Measurements from ENCODE around the gene DOCK9.
A peak's percentile ranks its signal among the peaks of the same experiment; 100 is the strongest.

DOCK9 gene

DNA sequence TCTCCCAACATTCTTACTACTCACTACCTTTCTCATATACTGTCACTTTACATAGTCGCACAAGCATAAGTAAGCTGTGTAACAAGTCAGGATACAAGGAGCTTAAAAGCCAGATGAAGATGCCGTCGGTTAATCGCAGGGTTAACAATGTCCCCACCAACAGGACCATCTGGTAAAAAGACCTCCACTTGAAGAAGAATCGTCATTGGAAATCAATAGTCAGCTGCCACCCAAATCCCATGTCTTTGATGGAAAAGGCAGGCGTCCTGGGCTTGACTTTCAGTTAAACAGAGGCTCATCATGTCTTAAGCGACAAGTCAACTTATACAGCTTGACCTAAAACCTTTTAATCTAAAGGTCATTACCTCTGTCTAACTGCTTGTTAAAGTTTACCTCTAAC is 27.2 kb downstream of the DOCK9 start:
- no peak for DNase-seq (ENCODE audit: low read depth in 3 of 3)

DNA sequence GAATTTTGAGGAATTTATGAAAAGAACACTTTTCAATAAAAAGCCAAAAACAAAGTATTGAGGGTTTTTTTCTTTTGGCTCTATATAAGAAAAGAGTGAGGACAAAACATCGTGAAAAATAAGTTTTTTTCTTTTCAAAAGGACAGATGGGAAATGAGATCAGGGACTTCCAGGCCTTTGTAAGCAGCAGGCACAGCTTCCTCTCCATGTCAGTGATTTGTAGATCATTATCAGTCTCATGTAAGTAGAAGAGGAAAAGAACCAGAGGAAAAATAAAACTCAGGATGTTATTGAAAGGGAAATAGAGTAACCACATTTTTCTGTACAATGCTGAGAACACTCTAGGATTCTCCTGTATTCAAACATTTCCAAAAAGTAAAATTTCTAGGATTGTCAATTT is 29.9 kb downstream of the DOCK9 start:
- no peak for DNase-seq (ENCODE audit: low read depth in 3 of 3)

- no peak for DNase-seq (ENCODE audit: low read depth in 3 of 3)
Measured at GRCh38 chr13:98945863-98946605, 31.8 kb downstream of the DOCK9 start.

DNA sequence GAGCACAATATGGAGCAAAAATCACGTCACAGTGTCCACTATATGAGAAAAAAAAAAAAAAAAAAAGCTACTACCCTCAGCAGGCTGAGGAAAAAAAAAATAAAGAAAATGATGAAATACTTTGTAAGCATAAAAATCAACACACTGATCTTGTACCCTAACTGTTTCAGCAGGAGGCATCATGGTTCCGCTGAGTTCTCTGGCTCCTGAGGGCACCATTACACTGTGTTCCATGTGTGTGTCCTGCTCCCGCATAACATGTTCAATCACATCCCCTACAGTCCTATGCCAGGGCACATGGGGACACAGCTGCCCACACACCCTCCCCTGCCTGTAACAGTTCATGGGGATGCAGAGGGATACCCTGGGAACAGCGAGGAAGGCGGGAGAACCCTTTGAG is 33.5 kb downstream of the DOCK9 start:
- DNase-seq (ENCODE audit: low read depth in 3 of 3): no peak

- no peak for DNase-seq (ENCODE audit: low read depth in 3 of 3)
Measured at GRCh38 chr13:98942997-98943396, 34.9 kb downstream of the DOCK9 start.

DNA sequence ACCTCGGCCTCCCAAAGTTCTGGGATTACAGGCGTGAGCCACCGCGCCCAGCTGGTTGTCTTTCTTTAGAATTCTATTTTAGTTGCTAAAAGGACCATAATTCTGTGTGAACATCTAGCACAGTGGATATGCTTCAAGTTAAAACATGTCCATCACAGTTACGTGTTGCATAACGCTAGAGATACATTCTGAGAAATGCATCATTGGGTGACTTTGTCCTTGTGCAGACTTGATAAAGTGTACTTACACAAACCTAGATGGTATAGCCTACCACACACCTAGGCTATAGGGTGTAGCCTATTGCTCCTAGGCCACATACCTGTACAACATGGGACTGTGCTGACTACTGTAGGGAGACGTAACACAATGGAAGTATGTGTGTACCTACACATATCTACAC is 35.4 kb downstream of the DOCK9 start:
- no peak for DNase-seq (ENCODE audit: low read depth in 3 of 3)

- DNase-seq (ENCODE audit: low read depth in 3 of 3): no peak
Measured at GRCh38 chr13:98941536-98941935, 36.3 kb downstream of the DOCK9 start.

DNA sequence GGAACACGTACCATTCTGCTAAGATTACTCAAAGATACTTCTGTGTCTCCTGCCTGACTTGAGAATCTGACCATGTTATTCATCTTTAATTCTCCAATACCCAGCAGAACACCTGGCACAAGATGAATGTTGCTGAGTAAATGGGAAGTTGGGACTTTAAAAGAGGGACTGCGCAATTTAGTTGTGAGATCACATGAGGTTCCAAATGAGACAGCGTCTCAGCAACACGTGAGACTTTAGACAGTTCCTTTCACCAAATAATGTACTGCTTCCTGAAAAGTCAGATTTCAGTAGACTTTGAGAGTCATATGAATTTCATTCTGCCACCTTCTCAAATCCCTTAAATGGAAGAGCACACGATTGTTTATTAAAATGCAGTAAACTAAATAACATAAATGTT is 36.7 kb downstream of the DOCK9 start:
- DNase-seq (ENCODE audit: low read depth in 3 of 3): no peak

DNA sequence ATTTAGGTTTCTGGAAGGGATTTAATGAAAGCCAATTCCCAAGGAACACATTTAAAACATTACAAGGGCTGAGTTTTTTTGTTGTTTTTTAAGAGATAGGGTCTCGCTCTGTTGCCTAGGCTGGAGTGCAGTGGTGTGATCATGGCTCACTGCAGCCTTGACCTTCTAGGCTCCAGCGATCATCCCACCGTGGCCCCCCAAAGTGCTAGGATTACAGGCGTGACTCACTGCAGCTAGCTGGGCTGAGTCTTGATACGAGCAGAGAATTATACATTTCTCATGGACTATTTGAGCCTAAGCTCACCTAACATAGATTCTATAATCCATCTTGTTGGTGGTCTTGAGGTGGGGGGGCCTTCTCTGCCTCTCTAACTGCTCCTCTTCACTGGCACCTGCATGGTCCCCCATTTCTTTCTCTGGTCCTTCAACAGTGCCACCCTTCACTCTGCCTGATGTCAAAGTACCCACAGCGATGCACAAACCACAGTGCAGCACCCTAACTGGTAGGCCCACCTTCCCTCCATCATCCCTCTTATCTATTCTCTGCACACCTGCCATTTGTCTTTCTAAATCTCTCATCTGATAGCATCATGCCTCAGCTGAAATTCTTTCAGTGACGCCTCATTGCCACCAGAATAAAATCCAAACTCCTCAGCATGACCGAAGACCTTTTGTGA is 37.4 kb downstream of the DOCK9 start:
- no peak for DNase-seq (ENCODE audit: low read depth in 3 of 3)

GRCh38 chr13:98939660-98940191 is 38.1 kb downstream of the DOCK9 start:
- no peak for DNase-seq (ENCODE audit: low read depth in 3 of 3)

GRCh38 chr13:98938801-98939200 is 39.1 kb downstream of the DOCK9 start:
- DNase-seq (ENCODE audit: low read depth in 3 of 3): no peak

- no peak for DNase-seq (ENCODE audit: low read depth in 3 of 3)
Measured at GRCh38 chr13:98937911-98938381, 39.9 kb downstream of the DOCK9 start.

- no peak for DNase-seq (ENCODE audit: low read depth in 3 of 3)
Measured at GRCh38 chr13:98934243-98934642, 43.6 kb downstream of the DOCK9 start.

DNA sequence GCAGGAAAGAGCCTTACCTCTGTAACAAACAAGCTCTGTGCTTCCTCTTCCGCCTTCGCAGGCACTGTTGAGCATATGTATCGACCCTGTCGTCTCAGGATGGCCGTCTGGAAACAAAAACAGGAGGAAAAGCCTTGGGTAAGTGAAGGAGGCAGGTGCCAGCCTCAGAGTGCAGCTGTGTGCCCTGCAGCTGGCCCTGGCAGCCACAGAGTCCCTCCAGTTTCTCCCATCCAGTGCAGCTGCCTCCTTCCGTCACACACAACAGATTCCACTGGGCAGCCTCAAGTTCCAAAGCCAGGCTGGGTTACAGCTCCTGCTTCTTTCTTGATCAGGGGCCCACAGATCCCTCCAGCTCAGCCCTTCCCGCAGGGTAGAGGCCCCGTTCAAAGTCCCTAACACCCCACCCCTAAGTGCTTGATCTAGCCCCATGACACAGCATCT is 47.7 kb downstream of the DOCK9 start:
- DNase-seq (ENCODE audit: low read depth in 3 of 3): no peak

DNA sequence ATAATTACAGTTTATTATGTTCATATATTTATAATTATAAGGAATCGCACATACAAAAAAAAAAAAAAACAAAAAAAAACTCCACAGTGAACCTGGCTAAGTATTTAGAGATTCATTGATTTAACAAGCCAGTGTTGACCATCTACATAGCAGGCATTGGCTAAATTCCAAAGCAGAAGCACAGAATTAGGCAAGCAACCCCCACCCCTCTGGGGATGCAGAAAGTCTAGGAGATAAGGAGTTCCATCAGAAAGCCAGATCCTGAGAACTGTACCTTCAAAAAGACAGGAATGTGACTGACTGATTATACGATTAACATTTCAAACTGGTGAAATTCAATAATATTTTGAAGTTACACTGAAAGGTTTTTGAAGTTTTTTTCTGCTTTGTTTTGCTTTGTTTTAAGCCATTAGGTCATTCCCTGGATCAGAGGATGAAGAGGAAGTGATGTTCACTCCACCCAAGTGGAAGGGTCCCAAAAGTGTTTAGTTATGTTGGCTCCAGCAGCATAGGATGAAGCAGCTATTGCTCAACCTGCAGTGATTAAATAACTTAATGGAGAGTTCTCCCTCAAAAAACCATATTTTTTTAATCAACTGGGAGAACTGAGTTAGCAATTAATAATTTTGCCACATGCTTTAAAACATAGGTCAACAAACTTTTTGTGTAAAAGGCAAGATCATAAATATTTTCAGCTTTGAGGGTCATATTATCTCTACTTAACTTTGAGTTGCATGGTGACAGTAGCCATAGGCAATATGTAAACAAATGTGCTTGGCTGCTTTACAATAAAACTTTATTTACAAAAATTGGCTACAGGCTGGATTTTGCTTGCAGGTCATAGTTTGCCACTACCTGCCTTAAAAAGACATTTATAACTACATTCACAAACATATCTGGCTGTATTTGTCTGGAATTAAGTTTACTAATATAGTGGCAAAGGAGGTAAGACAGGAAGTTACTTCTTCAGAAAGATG is 49.6 kb downstream of the DOCK9 start:
- DNase-seq (ENCODE audit: low read depth in 3 of 3): no peak

DNA sequence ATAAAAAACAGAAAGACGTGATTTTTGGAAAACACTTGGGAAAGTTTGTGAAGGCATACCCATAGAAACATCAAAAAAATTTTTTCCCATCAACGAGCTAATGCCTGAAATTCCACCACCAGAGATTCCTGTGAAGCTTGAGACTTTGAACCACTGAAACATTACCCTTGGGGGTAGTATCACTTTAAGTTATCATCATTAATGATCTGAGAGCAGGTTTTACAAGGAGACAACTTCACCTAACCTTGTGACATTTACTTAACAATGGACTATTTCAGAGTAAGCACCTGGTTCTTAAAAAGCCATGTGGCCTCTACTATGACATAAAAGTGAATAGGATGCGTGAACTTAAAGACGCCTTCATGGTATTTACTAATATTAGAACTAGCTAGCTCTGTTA is 51.9 kb downstream of the DOCK9 start:
- no peak for DNase-seq (ENCODE audit: low read depth in 3 of 3)

- no peak for DNase-seq (ENCODE audit: low read depth in 3 of 3)
Measured at GRCh38 chr13:98923641-98924397, 54.0 kb downstream of the DOCK9 start.

DNA sequence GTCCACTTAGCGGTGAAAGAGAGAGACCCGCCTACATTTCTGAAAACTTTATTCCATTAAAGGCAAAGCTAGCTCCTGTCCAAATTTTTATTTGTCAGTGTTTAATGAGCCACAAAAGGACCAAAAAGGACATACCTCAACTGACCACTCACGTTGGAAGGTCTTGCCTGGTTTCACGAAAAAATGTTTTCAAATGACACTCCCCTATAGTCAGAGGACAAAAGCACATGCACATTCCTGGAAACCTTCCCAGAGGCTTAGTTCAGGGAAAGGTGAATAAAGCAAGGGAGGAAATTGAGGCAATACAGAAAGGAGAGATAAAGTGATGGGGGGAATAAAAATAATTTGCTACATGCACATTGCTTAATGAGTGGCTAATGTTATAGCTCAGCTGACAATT is 55.6 kb downstream of the DOCK9 start:
- no peak for DNase-seq (ENCODE audit: low read depth in 3 of 3)

DNA sequence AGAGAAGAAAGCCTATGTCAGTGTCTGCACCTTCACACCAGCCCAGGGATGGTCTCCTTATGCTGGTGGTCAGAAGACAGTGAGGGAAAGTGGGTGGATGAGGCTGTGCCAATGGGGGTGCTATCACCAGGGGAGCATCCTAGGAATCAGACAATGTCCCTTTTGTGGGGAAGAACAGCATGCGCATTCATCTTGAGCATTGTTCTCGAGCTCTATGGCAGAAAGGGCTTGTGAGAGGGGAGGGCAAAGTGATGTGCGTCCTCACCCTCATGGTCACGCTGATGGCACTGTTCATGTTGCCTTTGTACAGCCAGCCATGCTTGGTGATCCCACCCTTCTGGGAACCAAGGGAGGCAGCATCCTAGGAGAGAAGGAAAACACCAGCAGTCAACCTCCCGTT is 56.1 kb downstream of the DOCK9 start:
- no peak for DNase-seq (ENCODE audit: low read depth in 3 of 3)

- DNase-seq (ENCODE audit: low read depth in 3 of 3): no peak
Measured at GRCh38 chr13:98921015-98921580, 56.8 kb downstream of the DOCK9 start.

GRCh38 chr13:98919566-98919965 is 58.3 kb downstream of the DOCK9 start:
- DNase-seq (ENCODE audit: low read depth in 3 of 3): peak in 1 of 3 experiments; percentile 11
